HG02870 (cell line): ENCODE results near the gene OVOL2.

ENCODE experiments used
- ATAC-seq: cut with Tn5 transposase; IDR thresholded peaks from one replicate; pipeline ENCODE4 v1.9.1; 2021; ENCODE audit warnings: mild to moderate bottlenecking, moderate library complexity; ENCODE audit not compliant: unreplicated experiment

OVOL2 gene

DNA sequence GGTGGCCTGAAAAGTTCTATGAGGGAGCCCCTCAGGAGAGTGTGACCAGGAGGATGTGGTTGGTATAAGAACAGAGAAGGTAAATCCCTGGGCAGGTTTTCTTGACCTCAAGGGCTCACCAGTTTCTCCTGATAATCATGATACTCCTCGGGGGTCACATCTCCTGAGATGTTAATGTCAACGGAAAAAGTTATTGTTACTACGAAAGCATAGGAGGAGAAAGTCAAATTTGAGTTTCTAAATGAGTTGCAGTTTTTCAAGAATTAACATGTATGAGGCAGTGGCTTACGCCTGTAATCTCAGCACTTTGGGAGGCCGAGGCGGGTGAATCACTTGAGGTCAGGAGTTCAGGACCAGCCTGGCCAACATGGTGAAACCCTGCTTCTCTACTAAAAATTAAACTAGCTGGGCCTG is 65.5 kb downstream of the OVOL2 start:
- peak; percentile 70 for ATAC-seq

DNA sequence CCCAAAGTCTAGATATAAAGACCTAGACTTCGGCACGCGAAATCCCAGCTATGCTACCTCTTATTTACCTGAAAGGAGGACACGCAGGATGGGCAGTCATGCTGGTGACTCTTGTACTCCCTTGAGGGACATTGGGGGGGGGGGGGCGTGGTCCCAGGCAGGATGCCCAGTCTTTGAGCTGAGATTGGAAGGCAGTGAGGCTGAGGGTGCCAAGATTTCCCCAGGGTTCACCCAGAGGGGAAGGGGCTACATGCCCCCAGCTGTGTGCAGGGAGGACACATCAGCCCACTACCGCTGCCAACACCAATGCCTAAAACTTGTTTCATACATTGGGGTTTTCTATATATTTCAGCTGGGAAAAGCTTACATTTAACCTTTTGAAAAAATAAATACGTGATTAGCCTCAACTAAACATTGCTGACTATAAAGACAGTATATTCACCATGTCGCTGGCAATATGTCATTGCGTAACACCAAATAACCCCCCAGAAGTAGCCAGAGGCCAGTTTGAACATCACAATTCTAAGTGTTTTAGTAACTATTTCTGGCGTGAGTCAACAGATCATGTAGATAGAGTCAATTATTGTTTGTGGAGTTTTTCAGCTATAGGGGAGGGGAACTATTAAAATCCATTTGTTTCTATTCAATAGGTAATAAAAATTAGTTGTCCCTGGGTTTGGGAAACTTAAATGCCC is 67.3 kb downstream of the OVOL2 start:
- ATAC-seq: no peak

DNA sequence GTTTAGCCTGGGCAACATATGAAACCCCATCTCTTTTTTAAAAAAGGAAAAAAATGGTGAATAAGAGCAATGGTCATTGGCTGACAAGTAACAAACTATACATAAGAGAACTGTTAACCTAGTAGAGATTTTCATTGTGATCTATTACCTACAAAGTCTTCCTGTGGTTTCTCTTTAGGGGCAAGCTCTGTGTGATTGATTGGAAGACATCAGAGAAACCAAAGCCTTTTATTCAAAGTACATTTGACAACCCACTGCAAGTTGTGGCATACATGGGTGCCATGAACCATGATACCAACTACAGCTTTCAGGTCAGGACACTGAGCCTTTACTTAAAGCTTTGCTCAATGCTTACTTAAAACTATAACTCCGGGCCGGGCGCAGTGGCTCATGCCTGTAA is 69.7 kb downstream of the OVOL2 start:
- ATAC-seq: no peak

DNA sequence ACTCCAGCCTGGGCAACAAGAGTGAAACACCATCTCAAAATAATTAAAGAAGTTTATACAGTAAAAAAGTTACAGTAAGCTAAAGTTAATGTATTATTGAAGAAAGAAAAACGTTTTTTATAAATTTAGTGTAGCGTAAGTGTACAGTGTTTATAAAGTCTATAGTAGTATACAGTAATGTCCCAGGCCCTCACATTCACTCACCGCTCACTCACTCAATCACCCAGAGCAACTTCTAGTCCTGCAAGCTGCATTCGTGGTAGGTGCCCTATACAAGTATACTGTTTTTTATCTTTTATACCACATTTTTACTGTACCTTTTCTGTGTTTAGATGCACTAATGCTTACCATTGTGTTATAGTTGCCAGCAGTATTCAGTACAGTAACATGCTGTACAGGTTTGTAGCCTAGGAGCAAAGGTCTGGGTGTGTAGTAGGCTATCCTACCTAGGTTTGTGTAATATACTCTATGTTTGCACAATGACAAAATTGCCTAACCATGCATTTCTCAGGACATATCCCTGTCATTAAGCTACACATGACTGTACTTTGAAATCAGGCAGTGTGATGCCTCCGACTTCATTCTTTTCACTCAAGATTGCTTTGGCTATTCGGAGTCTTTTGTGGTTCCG is 72.2 kb downstream of the OVOL2 start:
- ATAC-seq: no peak

DNA sequence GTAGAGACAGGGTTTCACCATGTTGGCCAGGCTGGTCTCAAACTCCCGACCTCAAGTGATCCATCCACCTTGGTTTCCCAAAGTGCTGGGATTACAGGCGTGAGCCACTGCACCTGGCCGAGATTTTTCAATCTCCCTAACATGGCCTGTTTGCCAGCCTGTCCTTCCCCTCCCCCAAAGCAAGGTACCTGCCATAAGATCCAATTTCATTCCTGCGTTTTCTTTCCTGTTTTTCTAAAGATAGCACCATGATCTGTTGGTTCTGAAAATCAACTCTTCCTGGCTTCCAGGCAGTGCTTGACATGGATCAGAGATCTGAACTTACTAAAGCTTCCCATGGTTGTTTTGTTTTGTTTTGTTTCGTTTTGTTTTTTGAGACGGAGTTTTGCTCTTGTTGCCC is 81.4 kb downstream of the OVOL2 start:
- ATAC-seq: no peak
